ENCODE results near the gene ALDH5A1.
"Not testable (repeated sequence)": the region's sequence is repeated elsewhere in the genome, so short reads cannot be mapped to it uniquely, and the experiment has no call there.

The ALDH5A1 gene

GRCh38 chr6:24489470-24489869 is 5.3 kb upstream of the ALDH5A1 start, which contains the start of gene GPLD1:
GPLD1 (minus strand) TSS chr6:24489578; CDS start chr6:24489511, 67 bp downstream.
- DNase-seq: no peak

- DNase-seq: no peak
Observed at GRCh38 chr6:24489881-24490280, 4.9 kb upstream of the ALDH5A1 start.

GRCh38 chr6:24490948-24491347 is 3.8 kb upstream of the ALDH5A1 start:
- DNase-seq: no peak

- no peak for DNase-seq
Observed at GRCh38 chr6:24492475-24492874, 2.3 kb upstream of the ALDH5A1 start.

- no peak for DNase-seq
Observed at GRCh38 chr6:24493945-24494820, 586 bp upstream of the ALDH5A1 start.

GRCh38 chr6:24497254-24497970 is 2.6 kb downstream of the ALDH5A1 start:
- no peak for DNase-seq

- no peak for DNase-seq
Observed at GRCh38 chr6:24500683-24501082, 5.9 kb downstream of the ALDH5A1 start.

GRCh38 chr6:24501374-24501773 is 6.6 kb downstream of the ALDH5A1 start:
- no peak for DNase-seq

GRCh38 chr6:24501914-24502313 is 7.1 kb downstream of the ALDH5A1 start:
- no peak for DNase-seq

GRCh38 chr6:24504287-24504648 is 9.5 kb downstream of the ALDH5A1 start:
- DNase-seq: no peak

- DNase-seq: no peak
Observed at GRCh38 chr6:24504649-24505586, 10.1 kb downstream of the ALDH5A1 start.

- no peak for DNase-seq
Observed at GRCh38 chr6:24506814-24507520, 12.2 kb downstream of the ALDH5A1 start.

GRCh38 chr6:24511976-24512375 is 17.2 kb downstream of the ALDH5A1 start:
- not testable (repeated sequence) for DNase-seq

- no peak for DNase-seq
Observed at GRCh38 chr6:24513602-24514001, 18.8 kb downstream of the ALDH5A1 start.

- DNase-seq: no peak
Observed at GRCh38 chr6:24517659-24518543, 23.1 kb downstream of the ALDH5A1 start.

- DNase-seq: peak; percentile 27
Observed at GRCh38 chr6:24520929-24521546, 26.3 kb downstream of the ALDH5A1 start.

GRCh38 chr6:24522228-24523176 is 27.7 kb downstream of the ALDH5A1 start:
- peak; percentile 53 for DNase-seq

- DNase-seq: no peak
Observed at GRCh38 chr6:24524329-24524728, 29.6 kb downstream of the ALDH5A1 start.

GRCh38 chr6:24524805-24525204 is 30.0 kb downstream of the ALDH5A1 start:
- no peak for DNase-seq

- no peak for DNase-seq
Observed at GRCh38 chr6:24529985-24530384, 35.2 kb downstream of the ALDH5A1 start.
